Jurkat, Clone E6-1 (cell line): ENCODE data around the gene TOB1.
A peak's percentile ranks its signal among the peaks of the same experiment; 100 is the strongest.

ENCODE experiments used
- DNase-seq: peaks from one replicate; pipeline ENCODE4 v3.0.0-alpha.2; 2011; ENCODE audit warnings: low read depth, low spot score
- H3K4me3 ChIP-seq: 2 replicates; pipeline ENCODE4 v1.5.1; 2011; ENCODE audit warnings: mild to moderate bottlenecking, low read length, control low read depth, moderate library complexity

The TOB1 gene

GRCh38 chr17:50818261-50818660 lies 47.9 kb downstream of the TOB1 start:
- no peak for DNase-seq
- no peak overlapping the region for H3K4me3 ChIP-seq

GRCh38 chr17:50817838-50818237 lies 48.3 kb downstream of the TOB1 start:
- H3K4me3 ChIP-seq: no peak overlapping the region
- no peak for DNase-seq

- no peak overlapping the region for H3K4me3 ChIP-seq
These were observed 49.1 kb downstream of the TOB1 start for GRCh38 chr17:50816771-50817751.

GRCh38 chr17:50816271-50816670 lies 49.9 kb downstream of the TOB1 start:
- H3K4me3 ChIP-seq: no peak overlapping the region
- DNase-seq: no peak

More at GRCh38 chr17:50816771-50817751, 49.1 kb downstream of the TOB1 start:
- DNase-seq: peak; percentile 26

GRCh38 chr17:50815400-50815799 lies 50.8 kb downstream of the TOB1 start:
- DNase-seq: no peak
- no peak overlapping the region for H3K4me3 ChIP-seq

- no peak for DNase-seq
- H3K4me3 ChIP-seq: no peak overlapping the region
These were observed 52.6 kb downstream of the TOB1 start for GRCh38 chr17:50813583-50813982.
